Stimulated activated CD4-positive, alpha-beta T cell treated with anti-CD3 and anti-CD28 coated beads, TNF-alpha, amount 100 ng/mL, for 24 hours (primary cell): Measurements from ENCODE around the gene G6PC3.
A peak's percentile ranks its signal among the peaks of the same experiment; 100 is the strongest.

Experiments
- DNase-seq, 3 experiments: peaks; one replicate each; pipeline ENCODE4 v3.0.0-alpha.2; 2020; ENCODE audit warnings: low read depth in 3 of 3

Gene G6PC3

DNA sequence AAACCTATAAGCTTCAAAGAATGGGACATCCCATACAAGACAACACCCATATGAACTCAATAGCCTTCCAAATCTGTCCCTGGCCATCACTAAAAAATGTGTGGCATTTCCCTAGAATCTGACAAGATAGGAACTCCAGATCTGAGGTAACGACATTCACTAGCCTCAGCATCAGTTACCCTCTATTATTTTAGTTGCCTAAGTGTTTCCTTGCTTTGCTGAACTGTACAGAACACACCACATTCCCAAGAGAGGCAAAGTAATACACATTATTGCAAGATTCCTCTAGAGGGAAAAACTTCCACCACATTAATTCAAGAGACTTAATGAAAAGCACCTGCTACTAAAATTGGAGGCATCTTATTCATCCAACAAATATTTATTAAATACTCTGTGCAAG lies 9.1 kb upstream of the G6PC3 start:
- no peak for DNase-seq

DNA sequence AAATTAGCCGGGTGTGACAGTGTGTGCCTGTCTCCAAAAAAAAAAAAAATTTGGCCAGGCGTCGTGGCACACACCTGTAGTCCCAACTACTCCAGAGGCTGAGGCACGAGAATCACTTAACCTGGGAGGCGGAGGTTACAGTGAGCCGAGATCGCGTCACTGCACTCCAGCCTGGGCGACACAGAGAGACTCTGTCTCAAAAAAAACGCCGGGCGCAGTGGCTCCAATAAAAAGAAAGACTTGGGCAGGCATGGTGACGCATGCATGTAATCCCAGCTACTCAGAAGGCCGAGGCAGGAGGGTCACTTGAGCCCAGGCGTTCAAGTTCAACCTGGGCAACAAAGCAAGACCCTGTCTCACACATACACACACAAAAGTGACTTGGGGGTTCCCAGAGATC lies 7.7 kb upstream of the G6PC3 start:
- no peak for DNase-seq

DNA sequence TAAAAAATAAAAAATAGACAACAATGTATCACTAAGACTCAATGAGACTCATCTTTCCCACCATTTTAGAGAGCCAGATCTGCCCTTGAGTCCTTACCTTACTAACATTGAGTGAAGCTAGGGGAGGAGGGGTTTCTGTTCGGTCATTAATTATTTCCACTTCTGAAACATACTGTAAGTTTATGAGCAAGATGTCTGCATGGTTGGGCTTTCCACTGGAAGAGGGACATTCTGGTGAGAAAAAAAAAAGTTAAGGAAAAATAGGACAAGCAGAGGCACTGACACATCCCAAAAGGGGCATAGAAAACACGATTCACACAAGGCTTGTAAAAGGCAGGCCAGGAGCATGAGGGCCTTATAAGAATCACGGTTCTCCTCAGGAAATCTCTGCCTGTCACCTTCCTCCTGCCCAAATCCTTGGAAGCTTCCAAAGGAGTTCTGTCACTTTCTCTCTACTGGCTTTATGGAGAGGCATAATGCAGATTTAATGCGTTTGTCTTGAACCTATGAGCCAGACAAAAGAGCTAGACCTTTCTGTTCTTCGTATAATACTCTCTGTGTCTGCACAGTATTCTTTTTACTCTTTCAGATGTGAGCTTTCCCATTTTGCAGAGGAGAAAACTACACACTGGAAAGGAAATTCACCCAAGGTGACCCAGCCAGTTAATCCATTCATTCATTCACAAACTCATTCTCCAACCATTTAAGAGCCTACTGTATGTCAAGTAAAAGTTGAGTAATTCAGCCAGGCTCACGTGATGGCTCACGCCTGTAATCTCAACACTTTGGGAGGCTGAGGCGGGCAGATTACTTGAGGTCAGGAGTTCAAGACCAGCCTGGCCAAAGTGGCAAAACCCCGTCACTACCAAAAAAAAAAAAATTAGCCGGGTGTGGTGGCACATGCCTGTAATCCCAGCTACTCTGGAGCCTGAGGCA lies 6.6 kb upstream of the G6PC3 start:
- DNase-seq, result no peak

DNA sequence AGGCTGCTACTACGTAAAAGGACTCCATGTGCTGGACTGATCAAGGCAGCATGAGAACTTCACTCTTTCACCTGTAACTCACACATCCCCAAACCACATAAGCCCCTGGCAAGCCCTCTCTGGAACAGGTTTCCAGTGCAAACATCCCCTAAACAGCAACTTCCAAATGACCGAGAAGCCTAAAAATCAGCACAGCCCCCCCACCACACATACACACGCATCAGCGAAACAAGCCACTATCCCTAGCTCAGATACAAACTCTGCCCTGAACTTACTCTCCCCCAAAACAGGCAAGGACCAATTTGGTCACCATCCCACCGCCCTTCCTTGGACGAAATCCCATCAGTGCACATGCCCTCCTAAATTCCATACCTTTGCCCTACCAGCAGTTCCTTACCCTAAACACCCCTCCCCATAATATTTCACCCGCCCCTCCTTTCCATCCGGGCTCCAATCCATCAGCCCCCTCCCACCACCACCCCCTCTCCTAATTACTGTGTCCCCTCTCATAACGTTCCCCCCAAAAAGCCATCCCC lies 4.8 kb upstream of the G6PC3 start:
- no peak for DNase-seq

DNA sequence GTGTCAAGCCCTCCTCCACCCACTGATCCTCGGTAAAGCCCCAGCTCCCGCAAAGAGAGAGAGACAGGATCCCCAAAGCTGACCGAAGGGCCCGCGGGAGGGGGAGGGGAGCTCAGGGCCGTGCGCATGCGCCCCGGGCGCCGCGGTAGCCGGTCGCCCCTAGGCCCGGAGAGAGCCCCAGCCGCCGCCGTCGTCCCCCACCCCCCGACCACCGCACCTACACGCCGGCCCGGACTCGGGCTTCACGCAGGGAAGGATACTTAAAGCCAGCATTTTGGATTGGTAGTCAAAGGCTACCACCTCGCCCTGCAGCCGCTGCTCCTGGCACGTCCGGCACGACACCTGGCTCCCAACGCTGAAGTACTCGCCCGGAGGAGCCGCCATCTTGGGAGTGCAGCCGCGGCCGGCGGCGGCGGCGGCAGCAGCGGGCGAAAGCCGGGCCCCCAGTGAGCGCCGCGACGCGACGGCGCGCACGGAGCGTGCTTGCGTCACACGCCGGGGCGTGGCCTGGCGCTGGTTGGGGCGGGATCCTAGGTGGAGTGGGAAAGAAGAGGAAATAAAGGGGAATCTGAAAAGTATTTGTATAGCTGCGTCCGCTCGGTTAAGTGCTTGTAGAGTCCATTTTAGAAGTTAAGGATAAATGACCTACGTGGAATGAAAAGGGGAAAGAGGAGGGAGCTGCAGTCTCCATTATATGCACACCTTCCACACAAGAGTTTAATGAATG lies 4.2 kb upstream of the G6PC3 start, which contains the start of gene LSM12:
TSS of gene LSM12 (minus strand) at position 468 of the 727 bp plus-strand sequence. CDS start at position 384, 84 bp downstream.
- peak; percentile 81 to 89 (median 88) for DNase-seq

DNA sequence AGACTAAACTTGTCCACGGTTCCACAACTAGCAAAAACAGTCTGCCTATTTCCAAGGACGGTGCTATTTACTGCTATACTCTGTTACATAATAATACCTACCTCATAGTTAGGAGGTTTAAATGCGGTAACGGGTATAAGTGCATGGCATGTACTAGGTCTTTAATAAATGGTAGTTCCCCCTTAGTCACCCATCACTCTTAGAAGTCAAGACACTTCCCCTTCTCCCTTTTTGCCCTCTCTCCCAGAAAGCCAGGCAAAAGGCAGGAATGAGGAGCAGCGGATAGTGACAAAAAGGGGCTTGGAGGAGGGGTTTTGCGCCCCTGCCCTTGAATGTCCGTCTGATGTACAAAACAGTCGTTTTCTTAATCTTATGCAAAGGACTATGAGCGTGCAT lies 3.0 kb upstream of the G6PC3 start:
- DNase-seq, result no peak

DNA sequence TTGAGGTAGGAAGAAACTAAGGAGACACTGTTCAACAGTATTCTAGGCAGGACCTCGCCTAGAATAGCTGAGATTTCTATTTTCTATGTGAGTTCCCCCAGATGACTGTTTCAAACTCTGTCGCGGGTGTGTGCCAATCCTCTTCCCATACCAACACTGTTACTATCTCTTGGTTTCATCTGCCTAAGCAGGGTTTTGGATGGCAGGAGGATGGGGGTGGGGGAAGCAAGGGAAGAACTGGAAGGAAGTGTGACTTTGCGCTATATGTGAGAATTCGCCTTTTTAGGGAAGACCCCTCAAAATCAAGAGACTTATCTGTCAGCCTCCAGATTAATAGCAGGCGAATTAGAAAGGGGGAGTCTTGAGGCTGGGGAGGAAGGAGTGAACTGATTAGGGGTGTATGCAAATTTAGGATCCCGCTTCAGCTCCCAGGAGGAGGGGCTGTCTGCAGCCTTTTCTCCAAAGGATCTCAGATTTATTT lies 521 bp upstream of the G6PC3 start:
- no peak for DNase-seq

DNA sequence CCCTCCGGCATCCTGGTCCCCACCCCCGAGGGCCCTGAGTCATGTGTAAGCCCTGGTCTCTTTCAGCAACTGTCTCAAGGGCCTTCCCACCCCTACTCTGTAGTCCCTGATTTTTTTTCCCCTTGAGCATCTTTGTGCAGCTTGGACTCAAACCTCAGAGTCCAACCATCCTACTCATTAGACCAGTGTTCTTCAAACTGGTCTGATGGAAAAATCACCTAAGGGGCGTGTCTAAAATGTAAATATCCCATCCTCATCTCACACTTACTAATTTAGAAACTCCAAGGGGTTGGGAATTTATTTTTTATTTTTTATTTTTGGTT lies 624 bp downstream of the G6PC3 start:
- DNase-seq, result peak in 1 of 3 experiments; percentile 45

DNA sequence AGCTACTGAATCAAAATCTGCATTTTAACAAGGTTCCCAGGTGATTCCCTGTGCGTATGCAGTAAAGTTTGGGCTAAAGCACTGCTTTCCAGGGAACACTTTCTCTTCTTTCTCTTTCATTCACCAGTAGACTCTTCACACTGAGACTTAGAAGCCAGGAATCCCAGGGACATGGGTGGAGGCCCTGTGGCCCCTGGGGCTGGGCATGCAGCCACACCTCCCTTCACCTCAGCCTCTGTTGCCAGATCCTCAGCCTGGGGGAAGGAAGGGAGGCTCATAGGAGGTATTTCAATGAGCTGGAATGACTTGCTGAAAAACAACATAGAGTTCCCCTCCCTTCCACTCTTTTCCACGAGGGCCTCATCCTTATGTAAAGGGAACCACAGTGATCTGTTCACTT lies 1.2 kb downstream of the G6PC3 start:
- no peak for DNase-seq

DNA sequence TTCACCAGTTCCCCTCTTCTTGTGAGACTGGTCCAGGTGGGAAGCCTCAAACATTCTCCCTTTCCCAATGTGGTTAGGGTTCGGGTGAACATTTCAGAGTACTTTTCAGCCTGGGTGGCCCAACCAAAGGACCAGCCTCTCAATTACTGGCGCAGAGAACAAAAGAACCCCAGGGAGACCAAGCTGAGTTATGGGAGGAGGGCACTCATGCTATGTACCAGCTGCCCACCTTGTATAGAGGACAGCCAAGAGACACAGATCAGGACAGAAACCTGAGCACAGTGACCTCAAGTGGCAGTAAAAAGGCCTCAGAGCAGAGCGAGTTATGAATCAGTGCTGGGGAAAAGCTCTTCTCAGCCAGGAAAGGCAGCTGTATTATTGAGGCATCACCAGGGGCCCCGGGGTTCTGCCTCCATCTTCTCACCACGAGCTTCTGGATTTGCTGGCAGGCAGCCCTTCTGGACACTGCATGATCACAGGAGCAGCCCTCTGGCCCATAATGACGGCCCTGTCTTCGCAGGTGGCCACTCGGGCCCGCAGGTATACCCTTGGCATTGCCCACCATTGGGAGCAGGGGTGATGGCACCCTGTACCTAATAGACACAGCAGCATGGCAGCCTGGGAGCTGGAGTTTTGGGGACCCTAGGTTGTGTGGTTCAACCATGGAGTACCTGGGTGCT lies 3.8 kb downstream of the G6PC3 start:
- no peak for DNase-seq

DNA sequence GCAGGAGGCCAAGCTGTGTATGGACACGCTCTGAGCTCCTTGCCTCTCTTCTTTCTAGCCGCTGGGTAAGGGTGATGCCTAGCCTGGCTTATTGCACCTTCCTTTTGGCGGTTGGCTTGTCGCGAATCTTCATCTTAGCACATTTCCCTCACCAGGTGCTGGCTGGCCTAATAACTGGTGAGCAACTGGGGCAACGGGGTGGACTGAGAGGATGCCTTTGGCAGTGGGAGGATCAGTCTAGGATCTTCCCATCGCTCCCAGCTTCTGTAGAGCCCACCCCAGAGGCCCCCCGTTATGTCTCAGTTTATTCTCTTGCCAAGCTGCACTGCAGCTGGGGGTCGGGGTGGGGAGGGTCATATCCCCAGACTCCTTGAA lies 4.4 kb downstream of the G6PC3 start:
- DNase-seq, result no peak

DNA sequence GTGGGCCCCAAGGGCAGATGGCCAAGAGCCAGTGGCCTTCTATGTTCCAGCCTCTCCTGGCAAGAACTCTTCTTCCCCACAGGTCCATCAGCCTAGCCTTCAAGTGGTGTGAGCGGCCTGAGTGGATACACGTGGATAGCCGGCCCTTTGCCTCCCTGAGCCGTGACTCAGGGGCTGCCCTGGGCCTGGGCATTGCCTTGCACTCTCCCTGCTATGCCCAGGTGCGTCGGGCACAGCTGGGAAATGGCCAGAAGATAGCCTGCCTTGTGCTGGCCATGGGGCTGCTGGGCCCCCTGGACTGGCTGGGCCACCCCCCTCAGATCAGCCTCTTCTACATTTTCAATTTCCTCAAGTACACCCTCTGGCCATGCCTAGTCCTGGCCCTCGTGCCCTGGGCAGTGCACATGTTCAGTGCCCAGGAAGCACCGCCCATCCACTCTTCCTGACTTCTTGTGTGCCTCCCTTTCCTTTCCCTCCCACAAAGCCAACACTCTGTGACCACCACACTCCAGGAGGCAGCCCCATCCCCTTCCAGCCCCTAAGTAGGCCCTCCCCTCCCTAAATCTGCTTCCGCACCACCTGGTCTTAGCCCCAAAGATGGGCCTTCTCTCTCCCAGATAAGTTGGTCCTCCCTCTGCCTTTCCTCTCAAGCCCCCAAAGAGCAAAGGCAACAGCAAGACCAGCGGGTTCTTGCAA lies 5.2 kb downstream of the G6PC3 start:
- DNase-seq, result no peak

DNA sequence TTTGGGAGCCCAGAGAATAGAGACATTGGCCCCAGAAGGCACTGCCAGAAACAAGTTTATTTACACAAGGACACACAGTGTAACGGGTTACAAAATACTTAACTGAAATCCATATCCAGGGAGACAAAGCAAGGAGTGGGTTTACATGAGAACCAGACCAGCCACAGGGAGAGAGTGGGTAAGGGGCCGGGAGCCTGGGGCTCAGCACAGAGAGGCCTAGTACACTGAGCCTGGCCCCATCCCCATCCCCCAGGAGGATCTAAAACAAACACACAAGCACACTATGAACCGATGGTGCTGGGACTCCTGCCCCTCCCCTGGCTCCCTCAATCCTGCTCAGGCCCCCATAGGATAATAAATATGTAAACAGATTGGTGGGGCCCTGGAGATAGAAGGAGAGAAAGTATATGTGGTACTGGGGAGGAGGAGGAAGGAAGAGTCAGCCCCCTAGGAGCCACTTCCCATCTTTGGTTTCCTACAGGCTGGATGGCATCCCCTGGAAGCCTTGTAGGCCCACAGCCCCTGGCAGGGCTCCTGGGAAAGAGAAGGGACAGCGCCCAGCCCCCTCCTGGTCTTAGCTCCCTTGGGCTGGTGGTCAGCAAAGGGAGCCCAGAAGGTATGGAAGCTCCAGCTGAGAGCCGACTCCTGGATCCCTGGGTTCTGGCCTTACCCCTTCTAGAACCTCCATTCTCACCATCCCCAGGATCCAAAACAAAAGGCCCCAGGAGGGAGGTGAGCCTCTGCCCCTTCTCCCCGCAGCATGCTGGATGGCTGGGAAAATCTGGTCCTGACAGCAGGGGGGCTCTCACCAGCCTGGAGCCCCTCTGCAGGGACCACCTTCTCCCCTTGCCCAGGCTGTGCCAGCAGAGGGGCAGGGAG lies 6.4 kb downstream of the G6PC3 start:
- DNase-seq, result no peak

DNA sequence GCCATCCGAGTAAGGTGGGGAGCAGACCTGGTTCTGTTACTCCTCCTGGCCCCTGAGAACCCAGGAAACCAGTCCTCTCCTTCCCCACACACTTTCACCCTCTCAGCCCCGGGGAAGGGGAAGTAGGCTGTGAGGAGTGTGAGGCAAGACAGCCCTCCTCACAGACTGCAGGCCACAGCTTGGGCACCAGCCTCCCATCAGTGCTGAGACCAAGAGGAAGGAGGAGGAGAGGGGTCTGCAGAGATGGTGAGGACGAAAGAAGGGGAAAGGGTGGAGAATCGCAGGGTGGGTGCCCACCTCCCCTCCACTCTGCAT lies 7.0 kb downstream of the G6PC3 start:
- DNase-seq, result no peak

DNA sequence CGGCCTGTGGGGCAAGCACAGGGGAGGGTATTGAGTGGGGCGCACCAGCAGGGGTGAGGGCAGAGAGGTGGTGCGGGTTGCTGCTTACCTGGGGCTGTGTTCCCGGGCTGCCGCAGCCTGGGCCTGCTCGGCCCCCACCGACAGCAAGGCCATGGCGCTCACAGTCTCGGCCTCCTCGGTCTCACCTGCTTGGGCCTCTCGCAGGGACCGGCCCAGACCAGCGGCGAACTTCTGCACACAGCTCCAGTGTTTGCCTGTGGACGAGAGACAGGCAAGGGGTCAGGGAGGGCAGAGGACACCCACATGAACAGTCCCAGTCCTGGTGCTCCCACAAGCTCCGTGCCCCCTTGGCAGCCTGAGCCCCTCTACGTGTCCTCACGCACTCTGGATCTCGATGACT lies 7.9 kb downstream of the G6PC3 start:
- no peak for DNase-seq

DNA sequence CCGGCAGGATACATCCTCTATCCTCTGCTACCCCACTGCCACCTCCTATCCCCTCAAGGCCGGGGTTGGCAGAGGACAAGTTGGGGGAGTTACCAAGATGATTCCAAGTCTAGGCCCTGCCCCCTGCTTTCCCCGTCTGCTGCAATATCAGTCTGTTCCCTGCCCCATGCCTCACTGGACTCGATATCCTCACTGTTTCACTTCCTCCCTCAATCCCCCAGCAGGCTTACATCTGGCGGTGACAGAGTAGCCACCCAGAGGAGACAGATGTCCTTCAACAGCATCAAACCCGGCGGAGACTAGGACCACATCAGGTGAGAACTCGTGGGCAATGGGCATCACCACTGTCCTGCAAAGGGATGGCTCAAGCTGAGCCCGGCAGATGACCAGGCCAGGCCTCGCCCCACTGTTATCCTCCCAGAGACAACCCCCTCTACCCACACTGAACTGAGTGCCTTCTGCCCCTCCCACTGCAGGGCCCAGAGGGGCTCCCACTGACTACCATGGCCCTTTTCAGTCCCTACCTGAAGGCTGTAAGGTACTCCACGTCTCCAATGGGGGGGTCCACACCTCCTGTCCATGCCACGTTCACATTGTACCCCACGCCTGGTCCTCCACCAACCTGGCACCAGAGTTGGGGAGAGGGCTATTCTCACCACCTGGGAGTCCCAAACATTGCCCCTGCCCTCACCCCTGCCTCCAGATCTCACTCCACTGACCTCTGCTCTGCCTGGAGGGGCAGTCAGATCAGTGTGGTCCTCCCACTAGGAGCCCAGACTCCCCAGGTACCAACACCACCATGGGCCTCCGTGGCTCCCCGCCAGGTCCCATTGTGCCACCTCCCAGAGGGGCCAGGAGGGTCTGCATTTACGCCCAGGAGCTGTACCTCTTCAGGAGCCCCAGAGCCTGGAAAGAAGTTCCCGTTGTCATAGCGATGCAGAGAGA lies 9.6 kb downstream of the G6PC3 start:
- no peak for DNase-seq

DNA sequence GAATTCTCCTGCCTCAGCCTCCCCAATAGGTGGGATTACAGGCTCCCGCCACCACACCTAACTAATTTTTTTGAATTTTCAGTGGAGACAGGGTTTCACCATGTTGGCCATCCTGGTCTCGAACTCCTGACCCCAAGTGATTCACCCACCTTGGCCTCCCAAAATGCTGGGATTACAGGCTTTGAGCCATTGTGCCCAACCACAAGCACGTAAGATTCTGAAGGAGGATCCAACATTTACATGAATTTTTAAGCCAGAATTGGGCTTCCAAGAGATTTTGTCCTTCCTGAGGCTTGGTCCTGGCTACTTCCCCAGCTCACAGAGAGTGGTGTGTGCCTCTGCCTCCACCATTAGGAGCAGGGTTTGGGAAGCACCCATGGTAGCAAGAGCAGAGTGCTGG lies 11.1 kb downstream of the G6PC3 start:
- no peak for DNase-seq

DNA sequence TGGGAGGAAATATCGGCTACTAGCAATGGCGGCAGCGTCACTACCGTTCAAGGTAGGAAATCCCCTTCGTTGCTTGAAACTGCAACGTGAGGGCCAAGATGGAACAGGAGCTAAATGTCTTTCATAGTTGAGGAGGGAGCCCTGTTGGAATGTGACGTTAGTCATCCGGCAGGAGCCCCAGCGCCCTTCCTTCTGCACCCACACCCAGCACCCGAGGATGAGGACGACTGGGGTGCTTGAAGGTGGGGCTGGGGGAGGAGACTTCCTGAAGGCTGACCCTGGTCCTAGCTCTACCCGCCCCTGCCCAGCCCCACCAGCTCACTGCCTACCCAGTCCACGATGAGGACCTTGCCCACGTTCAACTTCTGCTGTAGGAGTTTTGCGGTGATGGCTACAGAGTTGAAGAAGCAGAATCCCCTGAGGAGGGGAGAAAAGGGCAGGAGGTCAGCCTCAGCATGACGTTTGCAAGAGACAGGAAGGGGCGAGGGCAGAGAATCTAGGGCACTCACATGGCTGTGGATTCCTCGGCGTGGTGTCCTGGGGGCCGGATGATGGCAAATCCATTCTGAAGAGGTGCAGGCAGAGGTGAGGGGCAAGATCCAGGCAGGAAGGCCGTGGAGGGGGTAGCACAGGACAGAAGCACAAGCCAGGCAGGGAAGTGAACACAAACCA lies 11.9 kb downstream of the G6PC3 start:
- DNase-seq, result no peak

DNA sequence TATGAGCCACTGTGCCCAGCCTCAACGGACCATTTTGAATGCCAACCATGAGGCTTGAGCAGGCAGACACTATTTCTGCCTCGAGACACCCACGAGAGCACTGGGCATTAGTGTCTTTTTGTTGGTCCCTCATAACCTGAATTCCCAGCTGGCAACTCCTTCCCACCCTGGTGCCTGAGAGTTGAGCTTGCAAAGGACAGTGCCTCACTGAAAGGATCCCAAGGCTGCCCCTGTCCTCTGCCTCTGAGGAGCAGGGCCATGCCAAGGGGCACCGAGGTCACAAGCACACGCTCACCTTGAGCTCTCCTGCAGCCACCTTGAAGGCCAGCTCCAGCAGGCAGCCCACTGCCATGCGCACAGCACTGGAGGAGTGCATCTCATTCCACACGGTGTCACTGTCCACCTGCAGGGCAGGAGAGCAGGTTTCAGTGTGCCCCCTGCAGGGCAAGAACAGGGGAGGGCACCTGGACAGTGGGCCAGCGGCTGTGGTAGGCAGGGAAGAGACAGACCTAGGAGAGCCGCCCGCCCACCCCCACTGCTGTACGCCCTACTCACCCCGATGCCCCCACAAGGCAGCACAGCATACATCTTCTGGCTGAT lies 12.8 kb downstream of the G6PC3 start:
- no peak for DNase-seq
